Measurements from ENCODE around the gene NACAD.
A peak's percentile ranks its signal among the peaks of the same experiment; 100 is the strongest.
"Not testable (repeated sequence)": the region's sequence is repeated elsewhere in the genome, so short reads cannot be mapped to it uniquely, and the experiment has no call there.

NACAD gene

GRCh38 chr7:45116048-45116447 lies 27.3 kb upstream of the NACAD start:
- DNase-seq = no peak

- no peak for DNase-seq
Observed at GRCh38 chr7:45114926-45115325, 26.2 kb upstream of the NACAD start.

DNA sequence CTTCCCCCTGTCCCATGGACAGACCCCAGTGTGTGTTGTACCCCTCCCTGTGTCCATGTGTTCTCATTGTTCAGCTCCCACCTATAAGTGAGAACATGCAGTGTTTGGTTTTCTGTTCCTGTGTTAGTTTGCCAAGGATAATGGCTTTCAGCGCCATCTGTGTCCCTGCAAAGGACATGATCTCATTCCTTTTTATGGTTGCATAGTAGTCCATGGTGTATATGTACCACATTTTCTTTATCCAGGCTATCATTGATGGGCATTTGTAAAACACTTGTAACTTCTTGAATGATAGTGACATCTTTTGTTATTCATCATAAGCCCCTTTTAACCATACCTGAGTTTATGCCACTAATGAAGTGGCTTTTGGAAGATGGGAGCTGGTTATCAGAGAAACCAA lies 25.5 kb upstream of the NACAD start:
- not testable (repeated sequence) for DNase-seq

- no peak for DNase-seq
Observed at GRCh38 chr7:45112648-45113047, 23.9 kb upstream of the NACAD start.

GRCh38 chr7:45111298-45112223 lies 22.8 kb upstream of the NACAD start, which contains the start of gene TBRG4:
TSS of gene TBRG4 (minus strand) at chr7:45111697. CDS start at chr7:45109237, 2,460 bp downstream.
- peak; percentile 96 for DNase-seq

DNA sequence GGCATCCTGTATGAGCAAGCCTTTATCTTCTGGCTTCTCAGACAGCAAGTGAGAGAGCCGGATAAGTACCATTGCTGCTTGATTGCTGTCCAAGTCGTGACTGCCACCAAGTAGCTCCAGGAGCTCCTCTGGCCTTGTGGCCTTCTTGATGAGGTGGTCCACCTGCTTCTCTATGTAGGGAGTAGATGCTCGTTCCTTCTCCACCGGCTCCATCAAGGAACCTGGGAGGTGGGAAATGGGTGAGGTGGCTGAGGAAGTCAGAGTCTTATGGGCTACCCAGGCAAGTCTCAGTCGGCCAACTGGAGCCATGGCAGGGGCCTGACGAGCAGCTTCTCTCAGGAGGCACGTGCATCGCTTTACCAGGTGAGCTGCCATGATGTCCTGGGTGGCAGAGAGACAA lies 20.1 kb upstream of the NACAD start:
- no peak for DNase-seq

DNA sequence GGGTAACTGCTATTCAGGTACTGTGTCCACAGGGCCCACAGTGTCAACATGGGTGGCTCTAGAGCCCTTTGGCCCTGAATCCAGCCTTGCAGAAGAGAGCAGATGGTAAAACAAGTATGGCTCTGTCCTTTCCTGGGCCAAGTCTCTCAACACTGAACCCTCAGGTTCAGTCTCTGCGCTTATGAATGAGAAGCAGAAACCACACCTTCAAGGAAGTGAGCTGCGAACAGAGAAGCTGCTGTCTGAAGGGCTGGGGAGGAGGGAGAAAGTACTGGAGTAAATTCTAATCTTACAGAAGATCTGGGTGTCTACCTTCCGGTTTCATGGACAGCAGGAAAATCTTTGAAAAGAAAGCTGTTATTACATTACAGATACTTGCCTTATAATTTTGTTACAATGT lies 18.6 kb upstream of the NACAD start:
- DNase-seq = no peak

DNA sequence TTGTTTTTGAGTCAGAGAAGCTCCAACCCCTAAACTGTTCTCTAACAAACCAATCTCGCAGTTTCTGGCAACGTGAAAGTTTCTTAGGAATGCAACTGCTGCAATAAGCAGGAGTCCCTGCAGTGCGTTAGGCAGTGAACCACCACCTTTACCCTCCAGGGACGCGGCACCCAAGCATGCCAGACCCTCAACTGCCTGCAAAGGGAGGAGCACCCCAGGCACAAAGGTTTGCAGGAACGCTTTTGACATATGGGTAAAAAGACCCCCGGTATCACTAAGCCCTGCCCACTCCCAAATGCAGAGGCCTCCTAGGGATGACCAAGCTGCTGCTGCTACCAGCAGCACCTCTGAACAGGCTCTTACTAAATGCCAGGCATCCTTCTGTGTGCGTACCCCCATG lies 18.1 kb upstream of the NACAD start:
- DNase-seq = no peak

- DNase-seq = no peak
Observed at GRCh38 chr7:45105588-45106188, 16.9 kb upstream of the NACAD start.

DNA sequence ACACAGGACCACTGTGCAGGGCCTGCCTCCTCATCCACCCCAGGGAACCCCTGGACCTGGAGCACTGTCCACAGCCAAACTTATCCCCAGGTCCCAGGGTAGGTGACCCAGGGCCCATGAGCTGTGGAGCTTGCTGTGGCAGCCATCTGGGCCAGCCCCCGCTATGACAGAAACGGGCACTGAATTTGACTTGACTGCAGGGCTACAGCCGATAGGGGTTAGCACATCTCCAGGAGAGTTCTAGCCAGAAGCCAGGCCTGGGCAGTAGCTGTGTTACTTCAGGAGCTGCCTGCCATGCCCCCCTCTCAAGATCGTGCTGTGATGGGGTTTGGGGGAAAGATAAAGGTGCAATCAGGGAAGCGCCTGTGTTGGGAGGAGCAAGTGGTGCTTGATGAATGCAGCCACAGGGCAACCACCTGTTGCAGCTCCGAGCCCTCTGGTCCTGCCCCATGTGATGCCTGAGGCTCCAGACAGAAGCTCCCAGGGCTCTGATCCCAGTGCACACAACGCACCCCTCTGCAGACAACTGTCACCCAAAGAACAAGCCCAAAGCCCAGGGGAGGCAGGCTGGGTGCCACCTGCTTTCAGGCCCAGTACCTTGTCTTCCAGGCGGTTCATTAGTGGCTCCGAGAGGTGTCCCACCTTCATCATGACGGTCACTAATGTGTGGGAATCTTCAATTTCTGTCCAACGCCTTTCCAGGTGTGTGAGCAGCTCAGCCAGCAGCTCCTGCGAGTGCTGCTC lies 16.2 kb upstream of the NACAD start:
- no peak for DNase-seq

DNA sequence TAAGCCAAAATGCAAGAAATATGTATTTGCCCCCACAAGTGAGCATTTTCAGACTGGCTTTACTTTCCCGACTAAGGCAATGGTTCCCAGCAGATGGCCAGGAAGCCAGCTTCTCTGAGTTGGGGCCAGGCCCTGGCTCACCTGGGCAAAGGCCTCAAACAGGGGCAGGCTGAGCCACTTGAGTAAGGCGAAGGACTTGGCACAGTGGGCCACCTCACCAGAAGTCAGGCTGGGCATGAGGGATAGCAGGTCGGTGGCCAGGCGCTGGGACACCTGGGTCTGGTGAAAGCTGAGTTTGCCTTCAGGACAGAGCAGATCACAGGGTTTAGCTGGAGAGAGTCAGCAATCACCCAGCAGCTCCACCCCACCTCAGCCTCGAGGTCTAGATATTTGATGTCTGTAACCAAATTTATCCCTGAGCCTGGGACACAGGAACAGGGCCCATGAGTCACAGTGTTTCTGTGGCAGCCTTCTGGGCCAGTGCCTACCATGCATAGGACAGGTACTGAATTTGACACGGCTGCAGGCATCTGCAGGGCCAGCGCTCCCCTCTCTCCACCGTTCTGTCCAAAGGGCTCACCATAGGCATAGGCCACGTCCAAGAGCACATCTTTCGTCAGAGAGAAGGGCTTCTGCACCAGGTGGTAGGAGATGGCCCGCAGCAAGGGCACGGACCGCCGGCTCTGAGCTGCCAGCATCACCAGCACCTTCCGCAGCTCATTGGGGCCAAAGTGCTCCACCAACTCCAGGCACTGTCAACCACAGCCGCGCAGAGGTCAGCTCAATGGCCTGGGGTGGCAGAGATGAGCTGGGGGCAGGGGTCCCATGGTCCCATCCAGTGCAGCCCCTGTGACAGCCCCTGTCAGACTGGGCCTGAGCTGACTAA lies 15.4 kb upstream of the NACAD start:
- no peak for DNase-seq

- no peak for DNase-seq
Observed at GRCh38 chr7:45102785-45103712, 14.3 kb upstream of the NACAD start.

DNA sequence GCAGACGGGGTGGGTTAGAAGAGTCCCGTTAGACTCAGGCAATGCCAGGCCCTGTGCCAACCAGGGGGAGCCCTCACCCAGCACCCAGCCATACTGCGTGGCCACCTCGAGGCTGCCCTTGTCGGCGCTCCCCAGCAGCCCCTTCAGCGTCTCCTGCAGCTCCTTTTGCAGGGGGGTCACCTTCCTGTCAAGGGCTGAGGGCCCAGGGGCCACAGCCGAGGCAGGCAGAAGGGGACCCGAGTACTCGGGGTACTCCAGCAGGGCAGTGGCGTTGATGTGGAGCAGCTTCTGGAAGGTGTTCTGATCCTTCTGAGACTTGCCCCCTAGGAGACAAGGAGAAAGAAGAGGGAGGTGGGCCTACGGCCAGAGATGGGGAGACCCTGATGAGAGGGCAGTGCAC lies 13.0 kb upstream of the NACAD start:
- DNase-seq = no peak

DNA sequence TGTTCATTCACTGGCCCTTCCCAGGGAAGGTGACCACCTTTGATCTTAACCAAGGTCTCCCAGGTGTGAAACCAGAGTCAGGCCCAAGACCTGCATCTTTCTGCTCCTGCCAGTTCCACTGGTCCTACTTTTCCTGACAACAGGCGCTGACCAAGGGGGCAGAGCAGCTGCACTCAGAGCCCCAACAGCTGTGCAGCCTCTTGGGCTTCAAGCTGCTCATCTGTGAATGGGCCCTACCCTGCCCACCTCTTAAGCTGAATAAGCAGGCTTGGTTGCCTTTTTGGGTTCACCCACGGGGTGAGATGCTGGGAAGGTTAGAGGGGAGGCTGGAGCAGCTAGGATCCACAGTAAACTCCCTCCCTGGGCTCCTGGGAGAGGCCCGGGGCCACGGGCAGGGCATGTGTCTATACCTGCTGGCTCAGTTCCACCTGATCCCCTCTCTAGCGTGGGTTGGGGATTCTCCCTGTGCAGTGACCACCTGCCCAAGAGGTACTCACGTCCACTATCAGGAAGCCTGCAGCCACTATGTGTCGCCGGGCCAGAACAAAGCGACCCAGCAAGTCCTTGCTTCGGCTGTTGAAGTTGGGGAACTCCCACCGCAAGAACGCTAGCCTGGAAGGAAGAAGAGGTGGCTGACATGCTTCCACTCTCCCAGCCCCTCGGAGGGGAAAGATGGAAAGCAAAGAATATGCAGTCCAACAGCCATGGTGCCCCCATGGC lies 12.2 kb upstream of the NACAD start:
- DNase-seq = no peak

GRCh38 chr7:45099891-45100760 lies 11.4 kb upstream of the NACAD start:
- no peak for DNase-seq

GRCh38 chr7:45098983-45099839 lies 10.4 kb upstream of the NACAD start:
- DNase-seq = no peak

DNA sequence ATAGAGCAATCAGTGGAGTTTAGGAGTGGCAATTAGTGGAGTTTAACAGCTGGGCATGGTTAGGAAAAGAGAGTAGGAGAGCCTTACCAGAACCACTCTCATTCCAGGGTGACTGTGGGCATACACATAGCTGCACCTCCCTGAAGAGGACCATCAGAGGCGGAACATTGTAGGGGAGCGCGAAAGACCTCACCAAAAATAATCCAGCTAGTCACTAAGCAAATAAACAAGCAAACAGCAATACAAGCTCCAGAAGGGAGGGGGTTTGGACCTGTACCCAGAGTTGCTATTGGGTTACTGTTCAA lies 4.1 kb upstream of the NACAD start:
- no peak for DNase-seq

- DNase-seq = no peak
Observed at GRCh38 chr7:45092100-45092930, 3.5 kb upstream of the NACAD start.

Data from activated CD8-positive, alpha-beta memory T cell treated with anti-CD3 and anti-CD28 coated beads, Interleukin-2, amount 50 U/mL, for 4 hours (primary cell).